Trophoblast cell (in vitro differentiated cells and primary cell): ENCODE data around the gene MCIDAS.

Experiments used
- DNase-seq, 2 donors: peaks; one replicate each; pipeline ENCODE4 v3.0.0-alpha.2; 2016
- H2AFZ ChIP-seq: 2 replicates; pipeline ENCODE4 v1.6.1; 2013; ENCODE audit warnings: low read length, moderate library complexity, mild to moderate bottlenecking; ENCODE audit not compliant: insufficient read depth, poor library complexity
- H2AK5ac ChIP-seq: 2 replicates; pipeline ENCODE4 v1.6.1; 2013; ENCODE audit warnings: mild to moderate bottlenecking, low read length
- H2BK120ac ChIP-seq: 2 replicates; pipeline ENCODE4 v1.6.1; 2013; ENCODE audit warnings: low read length, mild to moderate bottlenecking, moderate library complexity; ENCODE audit not compliant: insufficient read depth, poor library complexity
- H2BK12ac ChIP-seq: 2 replicates; pipeline ENCODE4 v1.6.1; 2013; ENCODE audit warnings: mild to moderate bottlenecking, low read length, moderate library complexity
- H2BK5ac ChIP-seq: 2 replicates; pipeline ENCODE4 v1.6.1; 2013; ENCODE audit warnings: low read length, low read depth, moderate library complexity, mild to moderate bottlenecking; ENCODE audit not compliant: poor library complexity
- H3K14ac ChIP-seq: 2 replicates; pipeline ENCODE4 v1.6.1; 2013; ENCODE audit warnings: mild to moderate bottlenecking, low read length
- H3K18ac ChIP-seq: 2 replicates; pipeline ENCODE4 v1.6.1; 2013; ENCODE audit warnings: mild to moderate bottlenecking, low read length
- H3K23ac ChIP-seq: 2 replicates; pipeline ENCODE4 v1.6.1; 2013; ENCODE audit warnings: low read length
- H3K27ac ChIP-seq: 2 replicates; pipeline ENCODE4 v1.5.1; 2013; ENCODE audit warnings: low read depth, mild to moderate bottlenecking, inconsistent platforms, low read length, moderate library complexity
- H3K27me3 ChIP-seq: 2 replicates; pipeline ENCODE4 v1.6.1; 2013; ENCODE audit warnings: inconsistent platforms, mild to moderate bottlenecking, low read length, moderate library complexity; ENCODE audit not compliant: insufficient read depth
- H3K36me3 ChIP-seq, 2 experiments: 1 replicate in 1 of 2; 2 replicates in 1 of 2; pipeline ENCODE4 v1.6.1; 2013; ENCODE audit warnings: low read length in 2 of 2, mild to moderate bottlenecking in 2 of 2, moderate library complexity in 1 of 2; ENCODE audit not compliant: insufficient read depth in 2 of 2, control insufficient read depth in 1 of 2
- H3K4ac ChIP-seq: 2 replicates; pipeline ENCODE4 v1.6.1; 2013; ENCODE audit warnings: low read depth, mild to moderate bottlenecking, low read length, moderate library complexity
- H3K4me1 ChIP-seq, 2 experiments: 1 replicate in 1 of 2; 2 replicates in 1 of 2; pipeline ENCODE4 v1.6.1; 2013; ENCODE audit warnings: low read length in 2 of 2, mild to moderate bottlenecking in 2 of 2, moderate library complexity in 1 of 2; ENCODE audit not compliant: insufficient read depth in 2 of 2, control insufficient read depth in 1 of 2
- H3K4me2 ChIP-seq: 2 replicates; pipeline ENCODE4 v1.6.1; 2013; ENCODE audit warnings: inconsistent platforms, mild to moderate bottlenecking, low read length, moderate library complexity
- H3K4me3 ChIP-seq: 2 replicates; pipeline ENCODE4 v1.5.1; 2013; ENCODE audit warnings: mild to moderate bottlenecking, low read depth, low read length, inconsistent platforms
- H3K79me1 ChIP-seq: one replicate; pipeline ENCODE4 v1.6.1; 2013; ENCODE audit warnings: low read length
- H3K79me2 ChIP-seq: 2 replicates; pipeline ENCODE4 v1.6.1; 2013; ENCODE audit warnings: low read length, mild to moderate bottlenecking; ENCODE audit not compliant: control insufficient read depth, insufficient read depth, poor library complexity
- H3K9ac ChIP-seq: 2 replicates; pipeline ENCODE4 v1.6.1; 2013; ENCODE audit warnings: mild to moderate bottlenecking, low read length
- H3K9me3 ChIP-seq: 2 replicates; pipeline ENCODE4 v1.6.1; 2013; ENCODE audit warnings: low read depth, mild to moderate bottlenecking, control low read depth, inconsistent platforms, low read length; ENCODE audit not compliant: insufficient read depth
- H4K12ac ChIP-seq: 2 replicates; pipeline ENCODE4 v1.6.1; 2013; ENCODE audit warnings: low read depth, mild to moderate bottlenecking, low read length, moderate library complexity
- H4K8ac ChIP-seq: 2 replicates; pipeline ENCODE4 v1.6.1; 2013; ENCODE audit warnings: low read depth, mild to moderate bottlenecking, low read length, moderate library complexity
- H4K91ac ChIP-seq: one replicate; pipeline ENCODE4 v1.6.1; 2013; ENCODE audit warnings: low read depth, mild to moderate bottlenecking, low read length, moderate library complexity
- WGBS: extraction: QIAGEN DNeasy Blood & Tissue Kit; methylation state at CpG from one replicate; pipeline ENCODE4 v1.1.7; 2013; ENCODE audit warnings: missing lambda C conversion rate; ENCODE audit not compliant: insufficient read length, insufficient coverage; ENCODE audit errors: extremely low coverage; 5-methylcytosine and 5-hydroxymethylcytosine counted together

MCIDAS gene

DNA sequence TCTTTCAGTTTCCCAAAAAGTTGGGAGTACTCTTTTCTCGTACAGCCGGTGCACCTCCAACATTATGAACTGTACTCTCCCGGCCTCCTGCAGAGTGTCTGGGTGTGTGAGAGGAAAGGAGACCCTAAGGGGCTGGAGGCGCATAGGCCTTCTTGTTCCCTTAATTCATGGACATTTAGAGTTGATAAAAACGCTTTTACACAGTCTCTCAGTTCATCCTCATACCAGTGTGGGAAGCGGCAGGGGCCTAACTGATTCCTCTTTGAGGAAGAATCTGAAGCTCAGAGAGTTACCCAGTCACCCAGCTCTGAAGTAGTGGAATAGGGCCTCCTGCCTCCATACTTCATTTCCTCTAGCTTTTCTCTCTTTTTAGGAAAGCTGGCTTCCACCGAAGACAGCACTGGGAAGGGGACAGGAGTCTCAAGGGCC, 3.3 kb downstream of the MCIDAS start:
- H2BK5ac ChIP-seq = no peak overlapping the region
- peaks cover 16 to 24% of the 10 kb centered on the region in 2 experiments for H3K4me1 ChIP-seq
- no peak overlapping the region for H2BK120ac ChIP-seq
- H3K79me1 ChIP-seq = no peaks in the 10 kb centered on the region
- no peak overlapping the region for H2AK5ac ChIP-seq
- H3K4me3 ChIP-seq = no peak overlapping the region
- no peak overlapping the region for H2BK12ac ChIP-seq
- no peak overlapping the region for H3K14ac ChIP-seq
- no peak overlapping the region for H2AFZ ChIP-seq
- peak overlapping the region; percentile 69 for H3K4me2 ChIP-seq
- H3K4ac ChIP-seq = no peak overlapping the region
- WGBS = no CpG with 5 or more reads among the region's 7 CpGs
- DNase-seq = no peak
- no peaks in the 10 kb centered on the region for H3K79me2 ChIP-seq
- no peak overlapping the region for H4K12ac ChIP-seq
- peaks cover 83% of the 10 kb centered on the region for H3K27me3 ChIP-seq
- no peak overlapping the region for H4K91ac ChIP-seq
- H3K9me3 ChIP-seq = peaks cover 8% of the 10 kb centered on the region
- no peak overlapping the region for H3K27ac ChIP-seq
- no peaks in the 10 kb centered on the region for H3K36me3 ChIP-seq
- no peak overlapping the region for H3K23ac ChIP-seq
- no peak overlapping the region for H3K9ac ChIP-seq
- no peak overlapping the region for H3K18ac ChIP-seq
- no peak overlapping the region for H4K8ac ChIP-seq

DNA sequence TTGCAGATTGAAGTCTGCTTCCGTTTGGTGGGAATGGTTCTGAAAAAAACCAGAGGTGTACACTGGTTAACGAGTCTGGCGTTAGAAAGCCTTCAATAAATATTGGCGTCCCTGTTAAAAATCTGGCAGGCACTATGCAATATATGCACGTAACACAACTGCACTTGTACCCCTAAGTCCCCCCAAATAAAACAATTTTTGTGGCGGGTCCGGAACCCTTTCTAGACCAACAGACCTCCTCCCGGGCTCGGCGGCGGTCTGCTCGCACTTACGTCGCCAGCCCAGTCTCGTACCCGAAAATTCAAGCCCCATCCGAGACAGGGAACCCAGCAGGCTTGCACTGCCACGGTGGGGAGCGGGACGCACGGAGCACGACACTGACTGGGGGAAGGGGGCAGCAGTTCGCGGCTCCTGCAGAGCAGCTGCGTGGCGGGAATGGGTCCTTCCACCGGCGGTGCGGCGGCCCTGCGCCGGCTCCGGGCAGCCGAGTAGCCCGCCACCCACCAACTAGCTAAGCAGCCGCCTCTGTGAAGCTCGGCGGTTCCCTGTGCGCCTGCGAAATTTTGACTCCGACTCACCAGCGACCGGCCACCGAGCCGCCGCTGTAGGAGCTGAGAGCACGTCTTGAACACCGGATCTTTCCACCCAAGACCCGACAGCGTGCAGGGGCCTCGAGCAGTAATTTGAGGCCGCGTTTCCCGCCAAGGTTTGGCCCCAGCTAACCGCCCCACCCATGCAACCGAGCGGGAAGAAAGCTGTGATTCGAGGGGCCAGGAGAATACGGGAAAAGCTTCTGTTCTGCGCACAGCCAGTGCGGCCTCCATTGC, 3.9 kb downstream of the MCIDAS start:
- H2BK5ac ChIP-seq = no peak overlapping the region
- H3K18ac ChIP-seq = no peak overlapping the region
- H3K4me3 ChIP-seq = peak overlapping the region; percentile 37
- no peak overlapping the region for H3K23ac ChIP-seq
- no peaks in the 10 kb centered on the region for H3K79me2 ChIP-seq
- no CpG with 5 or more reads among the region's 61 CpGs for WGBS
- no peak overlapping the region for H2AK5ac ChIP-seq
- H3K4me2 ChIP-seq = peak overlapping the region; percentile 69
- no peaks in the 10 kb centered on the region for H3K36me3 ChIP-seq
- no peak overlapping the region for H4K12ac ChIP-seq
- H4K91ac ChIP-seq = no peak overlapping the region
- peaks cover 77% of the 10 kb centered on the region for H3K27me3 ChIP-seq
- H3K27ac ChIP-seq = no peak overlapping the region
- no peak overlapping the region for H2AFZ ChIP-seq
- DNase-seq = no peak
- no peak overlapping the region for H4K8ac ChIP-seq
- H2BK12ac ChIP-seq = no peak overlapping the region
- H3K9me3 ChIP-seq = peaks cover 8% of the 10 kb centered on the region
- no peaks in the 10 kb centered on the region for H3K79me1 ChIP-seq
- no peak overlapping the region for H3K9ac ChIP-seq
- H3K4ac ChIP-seq = no peak overlapping the region
- peaks cover 16 to 24% of the 10 kb centered on the region in 2 experiments for H3K4me1 ChIP-seq
- H3K14ac ChIP-seq = no peak overlapping the region
- H2BK120ac ChIP-seq = no peak overlapping the region

DNA sequence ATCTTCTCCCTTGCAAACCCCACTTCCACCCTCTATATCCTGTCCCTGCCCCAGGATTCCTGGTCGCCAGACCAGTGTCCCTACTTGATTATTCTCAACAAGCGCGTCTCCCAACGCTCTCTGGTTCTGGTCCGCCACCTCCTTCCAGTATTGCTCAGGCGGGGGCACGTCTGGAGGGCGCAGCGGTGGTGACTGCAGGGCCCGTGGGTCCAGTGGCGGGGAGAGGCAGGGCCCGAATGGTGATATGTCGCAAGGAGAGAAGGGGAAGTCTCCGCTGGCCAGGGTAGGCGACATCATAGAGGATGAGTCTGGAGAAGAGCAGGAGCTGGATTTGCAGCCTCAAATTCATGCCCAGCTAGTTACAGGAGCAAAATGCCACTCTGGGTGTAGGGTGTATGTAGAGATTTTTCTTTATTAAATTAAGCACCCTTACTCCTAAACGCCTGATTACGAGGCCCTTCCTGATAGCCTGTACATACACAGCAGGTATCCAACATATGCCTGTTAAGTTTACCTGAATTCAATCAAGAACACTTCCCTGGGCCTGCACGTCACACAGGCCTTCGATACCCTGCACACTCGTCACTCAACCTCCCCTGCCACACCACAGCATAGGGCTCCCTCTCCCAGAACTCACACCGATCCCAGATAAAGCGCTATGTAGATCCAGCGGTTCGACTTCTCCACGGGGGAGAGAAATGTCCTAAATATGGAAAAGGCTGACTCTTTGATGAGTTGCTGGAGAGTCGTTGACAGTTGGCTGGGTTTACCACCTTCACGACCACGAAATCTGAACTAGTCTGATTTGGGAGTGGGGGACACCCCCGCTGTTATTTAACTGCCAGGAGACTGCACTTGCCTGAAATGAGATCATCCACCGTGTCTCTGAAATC, 4.8 kb downstream of the MCIDAS start:
- H3K14ac ChIP-seq = no peak overlapping the region
- H3K23ac ChIP-seq = no peak overlapping the region
- no peak overlapping the region for H4K91ac ChIP-seq
- H4K12ac ChIP-seq = no peak overlapping the region
- no peak overlapping the region for H2BK5ac ChIP-seq
- no peak for DNase-seq
- peaks cover 8% of the 10 kb centered on the region for H3K9me3 ChIP-seq
- H3K36me3 ChIP-seq = no peaks in the 10 kb centered on the region
- no peak overlapping the region for H4K8ac ChIP-seq
- H3K27ac ChIP-seq = no peak overlapping the region
- peaks cover 68% of the 10 kb centered on the region for H3K27me3 ChIP-seq
- H2BK120ac ChIP-seq = no peak overlapping the region
- H3K4me1 ChIP-seq = peaks cover 16 to 20% of the 10 kb centered on the region in 2 experiments
- H3K79me2 ChIP-seq = no peaks in the 10 kb centered on the region
- no peaks in the 10 kb centered on the region for H3K79me1 ChIP-seq
- H3K18ac ChIP-seq = no peak overlapping the region
- H2AFZ ChIP-seq = no peak overlapping the region
- no peak overlapping the region for H3K4ac ChIP-seq
- WGBS = no CpG with 5 or more reads among the region's 30 CpGs
- no peak overlapping the region for H2AK5ac ChIP-seq
- no peak overlapping the region for H2BK12ac ChIP-seq
- H3K9ac ChIP-seq = no peak overlapping the region
- H3K4me2 ChIP-seq = peak overlapping the region; percentile 69
- H3K4me3 ChIP-seq = no peak overlapping the region

DNA sequence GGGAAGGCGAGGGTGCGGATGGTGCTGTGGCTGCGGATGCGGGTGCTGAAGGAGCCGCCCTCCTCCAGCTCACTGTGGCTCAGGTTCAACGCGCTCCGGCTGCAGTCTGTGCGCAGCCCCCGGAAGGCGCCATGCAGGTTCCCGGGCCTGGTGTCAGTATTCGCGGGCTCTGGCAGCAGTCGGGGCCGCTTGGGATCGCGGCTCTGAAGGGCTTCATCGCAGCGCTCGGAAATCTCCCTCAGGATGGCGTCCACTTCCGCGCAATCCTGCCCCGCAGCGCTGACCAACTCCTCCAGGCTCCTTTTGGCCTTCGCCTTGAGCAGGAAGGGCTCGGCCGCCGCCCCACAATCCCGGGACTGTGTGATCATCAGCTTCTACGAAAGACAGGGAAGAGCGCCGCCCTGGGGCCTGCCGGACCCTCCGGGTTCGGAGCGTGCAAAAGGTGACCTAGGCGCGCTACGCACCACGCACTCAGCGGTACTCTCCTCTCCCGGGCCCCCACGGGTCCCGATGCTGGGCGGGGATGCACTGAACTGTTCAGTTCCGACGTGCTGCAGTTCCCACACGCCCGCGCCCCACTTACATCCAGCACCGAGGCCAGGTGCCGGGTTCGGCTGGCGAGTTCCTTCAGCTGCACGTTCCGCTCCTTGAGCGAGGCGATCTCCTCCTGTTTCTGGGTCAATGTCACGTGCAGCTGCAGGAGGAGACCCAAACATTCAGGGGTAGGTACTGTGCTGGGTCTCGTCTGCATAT, 6.5 kb downstream of the MCIDAS start:
- no CpG with 5 or more reads among the region's 62 CpGs for WGBS

More for the DNA sequence above, 6.5 kb downstream of the MCIDAS start:
- Histone ChIP-seq H2BK5ac (no peak overlapping the region), H3K4me3 (peak overlapping the region; percentile 19), H3K9me3 (peaks cover 6% of the 10 kb centered on the region), H4K12ac (no peak overlapping the region), H3K18ac (no peak overlapping the region), H2BK120ac (no peak overlapping the region), H3K27me3 (peaks cover 54% of the 10 kb centered on the region), H3K27ac (no peak overlapping the region), H2BK12ac (no peak overlapping the region), H3K79me1 (no peaks in the 10 kb centered on the region), H3K4me1 (peaks cover 9 to 13% of the 10 kb centered on the region in 2 experiments), H2AFZ (peak overlapping the region; percentile 38), H4K91ac (no peak overlapping the region), H3K36me3 (no peaks in the 10 kb centered on the region), H3K14ac (peak overlapping the region; percentile 22), H3K4ac (no peak overlapping the region), H3K79me2 (no peaks in the 10 kb centered on the region), H3K23ac (no peak overlapping the region), H2AK5ac (no peak overlapping the region), H3K4me2 (peak overlapping the region; percentile 80), H4K8ac (peak overlapping the region; percentile 11), H3K9ac (no peak overlapping the region)
- peak in 1 of 2 donors; percentile 59 for DNase-seq
